Lower leg skin (tissue), 4 donors: Measurements from ENCODE around the gene ERBB2. TPM values are rescaled to one million over a fixed set of nuclear protein-coding genes. Genes with fewer than 3 reads are reported as not detected.

Source experiments
- DNase-seq, 2 donors: peaks; one replicate each; pipeline ENCODE4 v3.0.0-alpha.2; 2019; ENCODE audit warnings: low spot score in 2 of 2
- H3K4me3 ChIP-seq: fragments of 200-600 bp; sonication (generic); 2 replicates; pipeline ENCODE4 v1.5.1; 2017; ENCODE audit warnings: mild to moderate bottlenecking, low read depth; ENCODE audit not compliant: poor library complexity, severe bottlenecking
- POLR2A ChIP-seq, 2 donors: fragments of 450-650 bp; IDR thresholded peaks; one replicate each; pipeline ENCODE4 v1.6.1; 2016 to 2017; ENCODE audit warnings: antibody characterized with exemption in 2 of 2, mild to moderate bottlenecking in 1 of 2, moderate library complexity in 1 of 2
- WGBS, 2 donors: methylation state at CpG; one replicate each; pipeline ENCODE4 v1.1.5; 2018; 5-methylcytosine and 5-hydroxymethylcytosine counted together
- intact Hi-C: fragments of 100-400 bp; cut with DNase I; formaldehyde crosslinking; loops from one replicate; pipeline ENCODE4 v1.15.0; 2023; ENCODE audit warnings: low total_unique reads
- microRNA-seq, 2 donors: library from miRNA; unstranded; fragments of <30 nt; microRNA quantifications; one replicate each; pipeline ENCODE4, GENCODE V29; 2016; ENCODE audit warnings: borderline replicate concordance in 2 of 2, borderline number of aligned reads in 1 of 2
- total RNA-seq, 4 donors: library from RNA; depleted of rRNA; stranded (reverse); fragments of >200 nt; gene quantifications; one replicate each; pipeline ENCODE4 v1.1.0, GENCODE V29; 2016
- TF ChIP-seq, protein P1 (sequence below), 3 donors: fragments of 450-650 bp; IDR thresholded peaks; one replicate each; pipeline ENCODE4 v1.5.1; 2016; ENCODE audit warnings: antibody characterized with exemption in 3 of 3, mild to moderate bottlenecking in 3 of 3, moderate library complexity in 2 of 3

The ERBB2 gene
- total RNA-seq, 4 donors from 2014 or later = 181 to 244 (median 191) TPM

DNA sequence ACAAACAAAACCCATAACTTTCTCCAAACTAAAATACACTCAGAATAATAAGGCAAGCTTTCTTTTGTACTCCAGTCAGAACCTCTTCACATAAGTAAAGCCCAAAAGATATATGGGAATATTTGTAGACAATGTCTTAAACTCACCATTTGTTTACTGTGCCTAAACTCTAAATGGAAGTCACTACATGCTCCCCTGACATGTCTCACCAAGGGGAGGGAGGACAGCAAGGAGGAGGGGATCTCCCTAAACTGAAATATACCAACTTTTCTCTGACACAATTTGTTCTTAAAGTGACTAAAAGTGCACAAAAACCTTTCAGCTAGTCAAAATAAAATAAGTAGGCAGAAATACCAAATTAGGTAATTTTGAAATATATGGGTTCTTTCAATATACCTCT lies 76.4 kb downstream of the ERBB2 start:
- intact Hi-C loops = no loop called here
- no peak for DNase-seq
- TF ChIP-seq, protein P1, sequence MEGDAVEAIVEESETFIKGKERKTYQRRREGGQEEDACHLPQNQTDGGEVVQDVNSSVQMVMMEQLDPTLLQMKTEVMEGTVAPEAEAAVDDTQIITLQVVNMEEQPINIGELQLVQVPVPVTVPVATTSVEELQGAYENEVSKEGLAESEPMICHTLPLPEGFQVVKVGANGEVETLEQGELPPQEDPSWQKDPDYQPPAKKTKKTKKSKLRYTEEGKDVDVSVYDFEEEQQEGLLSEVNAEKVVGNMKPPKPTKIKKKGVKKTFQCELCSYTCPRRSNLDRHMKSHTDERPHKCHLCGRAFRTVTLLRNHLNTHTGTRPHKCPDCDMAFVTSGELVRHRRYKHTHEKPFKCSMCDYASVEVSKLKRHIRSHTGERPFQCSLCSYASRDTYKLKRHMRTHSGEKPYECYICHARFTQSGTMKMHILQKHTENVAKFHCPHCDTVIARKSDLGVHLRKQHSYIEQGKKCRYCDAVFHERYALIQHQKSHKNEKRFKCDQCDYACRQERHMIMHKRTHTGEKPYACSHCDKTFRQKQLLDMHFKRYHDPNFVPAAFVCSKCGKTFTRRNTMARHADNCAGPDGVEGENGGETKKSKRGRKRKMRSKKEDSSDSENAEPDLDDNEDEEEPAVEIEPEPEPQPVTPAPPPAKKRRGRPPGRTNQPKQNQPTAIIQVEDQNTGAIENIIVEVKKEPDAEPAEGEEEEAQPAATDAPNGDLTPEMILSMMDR (IDR thresholded peaks at IDR 0.05) = no peak
- TF ChIP-seq POLR2A (IDR thresholded peaks at IDR 0.05) = no peak
- H3K4me3 ChIP-seq = no peak overlapping the region

DNA sequence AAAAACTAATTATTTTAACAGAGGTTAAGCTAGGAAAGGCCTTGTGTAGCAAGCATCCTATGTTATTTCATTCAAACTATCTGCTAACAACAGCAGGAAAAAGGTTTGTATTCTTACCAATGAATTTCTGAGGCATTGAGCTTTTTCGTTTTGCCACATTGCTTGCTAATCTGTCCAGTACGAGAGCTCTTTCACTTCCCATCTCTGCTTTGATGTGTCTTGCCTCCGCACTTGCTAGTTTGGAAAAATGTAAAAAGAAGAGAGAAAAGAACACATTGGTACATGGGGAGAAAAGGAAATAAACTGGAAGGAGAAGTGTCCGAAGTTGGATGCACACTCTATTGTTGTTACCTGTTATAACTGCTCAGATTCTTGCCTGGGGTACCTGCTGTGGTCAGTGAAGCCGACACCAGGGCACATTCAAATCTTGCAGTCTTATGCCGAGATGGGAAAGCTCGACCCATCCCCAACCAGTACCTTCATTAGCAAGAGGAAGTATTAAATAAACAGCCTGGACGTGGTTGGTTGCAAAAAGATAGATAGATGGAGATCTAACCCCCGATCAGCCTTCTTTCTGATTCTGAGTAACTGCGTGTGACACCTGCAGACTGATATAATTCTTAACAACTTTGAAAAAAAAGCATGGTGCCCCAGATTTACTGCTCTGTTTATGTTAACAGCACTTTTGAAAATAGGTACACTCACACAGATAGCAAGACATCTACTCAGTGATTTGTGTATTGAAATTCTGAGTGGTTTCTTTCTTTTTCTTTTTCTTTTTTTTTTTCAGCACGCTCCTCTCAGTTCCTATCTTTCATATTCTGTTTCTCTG lies 77.9 kb downstream of the ERBB2 start:
- no peak overlapping the region for H3K4me3 ChIP-seq
- no peak for DNase-seq
- 66 to 68% methylated on average over 11 of the region's 11 CpGs for WGBS, 2 donors
- intact Hi-C loops = no loop called here
- TF ChIP-seq, protein P1 (IDR thresholded peaks at IDR 0.05) = no peak
- TF ChIP-seq POLR2A (IDR thresholded peaks at IDR 0.05) = no peak

Small RNAs within 50 kb of the gene (microRNA-seq; reads per million reads assigned to microRNA genes)
- 1.7 to 2.7 reads per million in 2 donors for gene MIR4728

Other genes starting within 250 kb of the ERBB2 start
- gene MED1, start 248.8 kb upstream of the ERBB2 start, total RNA-seq = 10 to 100 TPM; 20.8 to 38.3 (median 25.9) TPM
- 10 to 100 TPM; 33.9 to 56.8 (median 46.5) TPM for gene CDK12, start 238.6 kb upstream of the ERBB2 start, total RNA-seq
- gene NEUROD2, start 92.1 kb upstream of the ERBB2 start, total RNA-seq = under 1 TPM in 2 of 4 donors, not detected in 2; 0.17 to 0.25 TPM
- gene PPP1R1B, start 73.1 kb upstream of the ERBB2 start, total RNA-seq = 100 to 1,000 TPM in 1 of 4 donors, 10 to 100 TPM in 3; 18.5 to 102 (median 51.8) TPM
- 10 to 100 TPM; 47.7 to 99.7 (median 65.7) TPM for gene STARD3, start 62.9 kb upstream of the ERBB2 start, total RNA-seq
- gene TCAP, start 34.7 kb upstream of the ERBB2 start, total RNA-seq = 1 to 10 TPM in 1 of 4 donors, under 1 TPM in 2, not detected in 1; 0.44 to 3.8 (median 0.62) TPM
- gene PNMT, start 31.6 kb upstream of the ERBB2 start, total RNA-seq = 1 to 10 TPM; 1.6 to 3.8 (median 1.9) TPM
- 10 to 100 TPM; 24.2 to 41.4 (median 28.8) TPM for gene PGAP3, start 12.0 kb upstream of the ERBB2 start, total RNA-seq
- 10 to 100 TPM; 42.8 to 82.0 (median 59.7) TPM for gene MIEN1, start 30.5 kb downstream of the ERBB2 start, total RNA-seq
- gene GRB7, start 37.9 kb downstream of the ERBB2 start, total RNA-seq = 100 to 1,000 TPM in 2 of 4 donors, 10 to 100 TPM in 2; 66.0 to 148 (median 97.4) TPM
- gene IKZF3, start 164.2 kb downstream of the ERBB2 start, total RNA-seq = 1 to 10 TPM in 1 of 4 donors, under 1 TPM in 3; 0.89 to 1.8 (median 0.97) TPM
- not detected for gene ZPBP2, start 168.1 kb downstream of the ERBB2 start, total RNA-seq
- 10 to 100 TPM in 1 of 4 donors, 1 to 10 TPM in 3; 4.8 to 34.2 (median 7.7) TPM for gene GSDMB, start 218.6 kb downstream of the ERBB2 start, total RNA-seq
- 10 to 100 TPM; 58.1 to 84.0 (median 70.0) TPM for gene ORMDL3, start 227.5 kb downstream of the ERBB2 start, total RNA-seq
- gene LRRC3C, start 227.7 kb downstream of the ERBB2 start, total RNA-seq = under 1 TPM in 1 of 4 donors, not detected in 3; 0.52 TPM